Gastrocnemius medialis (tissue), 4 donors: ENCODE measurements around the gene KCNK4. TPM values are rescaled to one million over a fixed set of nuclear protein-coding genes. Genes with fewer than 3 reads are reported as not detected.
A peak's percentile ranks its signal among the peaks of the same experiment; 100 is the strongest.

ENCODE experiments used
- ATAC-seq, 2 donors: fragments of 150-250 bp; one replicate each; pipeline ENCODE4 v1.9.1; 2016
- DNase-seq, 2 donors: peaks; one replicate each; pipeline ENCODE4 v3.0.0-alpha.2; 2019
- H3K27ac ChIP-seq, 4 donors: fragments of 200-600 bp; sonication (generic); 1 replicate in 1 of 4; 2 replicates in 3 of 4; pipeline ENCODE4 v1.5.1; 2016 to 2018; ENCODE audit warnings: mild to moderate bottlenecking in 2 of 4, moderate library complexity in 1 of 4
- H3K27me3 ChIP-seq, 3 donors: fragments of 200-600 bp; sonication (generic) in 2 of 3; 1 replicate in 1 of 3; 2 replicates in 2 of 3; pipeline versions ENCODE4 v1.5.1 to v1.6.0; 2016 to 2019; ENCODE audit warnings: mild to moderate bottlenecking in 1 of 3, moderate library complexity in 1 of 3
- H3K36me3 ChIP-seq, 2 donors: fragments of 200-600 bp; sonication (generic) in 1 of 2; one replicate each; pipeline ENCODE4 v1.5.1; 2017 to 2018
- H3K4me1 ChIP-seq, 2 donors: fragments of 200-600 bp; sonication (generic) in 1 of 2; one replicate each; pipeline ENCODE4 v1.5.1; 2016 to 2017; ENCODE audit warnings: mild to moderate bottlenecking in 2 of 2
- H3K4me3 ChIP-seq, 4 donors: fragments of 200-600 bp; sonication (generic) in 3 of 4; 1 replicate in 1 of 4; 2 replicates in 3 of 4; pipeline ENCODE4 v1.5.1; 2016 to 2019; ENCODE audit warnings: mild to moderate bottlenecking in 2 of 4
- H3K9me3 ChIP-seq, 3 donors: fragments of 200-600 bp; sonication (generic) in 2 of 3; 1 replicate in 1 of 3; 2 replicates in 2 of 3; pipeline ENCODE4 v1.5.1; 2016 to 2019
- CTCF ChIP-seq, 5 experiments: fragments of 450-650 bp in 3 of 5; fragments of 200-600 bp in 2 of 5; sonication (generic) in 2 of 5; IDR thresholded peaks in 4 of 5; conservative IDR thresholded peaks in 1 of 5; 1 replicate in 4 of 5; 2 replicates in 1 of 5; pipeline ENCODE4 v1.5.1; 2016 to 2019; ENCODE audit warnings: antibody characterized with exemption in 5 of 5, mild to moderate bottlenecking in 3 of 5, moderate library complexity in 3 of 5
- POLR2A ChIP-seq, 2 donors: fragments of 450-650 bp; IDR thresholded peaks; one replicate each; pipeline ENCODE4 v1.6.1; 2017; ENCODE audit warnings: antibody characterized with exemption in 2 of 2, mild to moderate bottlenecking in 2 of 2, moderate library complexity in 2 of 2
- in situ Hi-C, 4 donors: fragments of 200-750 bp; cut with MboI; loops; one replicate each; pipeline versions ENCODE4 v1.15.0 to v1.8.0; 2017; ENCODE audit warnings: low sequenced_read_pairs in 4 of 4
- intact Hi-C: fragments of 100-400 bp; cut with DNase I; formaldehyde crosslinking; loops from one replicate; pipeline ENCODE4 v1.15.1; 2023; ENCODE audit warnings: low total_unique reads
- total RNA-seq, 4 donors: library from RNA; depleted of rRNA; stranded (reverse); fragments of >200 nt; gene quantifications; one replicate each; pipeline versions ENCODE4 v1.1.0 to v1.2.3, GENCODE V29; 2016

KCNK4 gene
- total RNA-seq, 4 donors from 2014 or later = not detected

GRCh38 chr11:64284962-64285884 is 5.9 kb upstream of the KCNK4 start, which contains the start of gene GPR137:
GPR137 (plus strand) TSS chr11:64285848; CDS start chr11:64286525, 677 bp downstream.
- ATAC-seq (peak; percentile 76 to 84), DNase-seq (peak; percentile 71 to 75)
- Histone ChIP-seq H3K27me3 (no peaks in the 10 kb centered on the region), H3K4me1 (peaks cover 22 to 25% of the 10 kb centered on the region in 2 donors), H3K27ac (peak within 1 kb of the TSS; percentile 90 to 97 (median 94)), H3K4me3 (peak within 1 kb of the TSS; percentile 84 to 97 (median 90)), H3K9me3 (no peaks in the 10 kb centered on the region), H3K36me3 (peaks cover 0 to 5% of the 10 kb centered on the region in 2 donors)
- intact Hi-C loops = loop anchor here (1.0 kb wide), 2 partner anchors 14 to 15 kb away; no protein-coding TSS in a partner anchor
- TF ChIP-seq CTCF (IDR thresholded peaks at IDR 0.05 in 4 of 5, conservative IDR thresholded peaks at IDR 0.05 in 1 of 5) (no peak), POLR2A (IDR thresholded peaks at IDR 0.05) (peak; percentile 41 to 43)
- in situ Hi-C loops = no loop called here

GRCh38 chr11:64285885-64286800 is 5.0 kb upstream of the KCNK4 start:
- in situ Hi-C loops = no loop called here
- peak overlapping the region; percentile 84 to 97 (median 90) for H3K4me3 ChIP-seq
- H3K36me3 ChIP-seq = peaks cover 0 to 5% of the 10 kb centered on the region in 2 donors
- TF ChIP-seq POLR2A (IDR thresholded peaks at IDR 0.05) (no peak), CTCF (IDR thresholded peaks at IDR 0.05 in 4 of 5, conservative IDR thresholded peaks at IDR 0.05 in 1 of 5) (peak in 1 of 5 experiments; percentile 10)
- H3K9me3 ChIP-seq = no peaks in the 10 kb centered on the region
- H3K4me1 ChIP-seq = peaks cover 22 to 25% of the 10 kb centered on the region in 2 donors
- H3K27me3 ChIP-seq = peaks cover 0 to 5% (median 5%) of the 10 kb centered on the region in 3 donors
- DNase-seq (peak in 1 of 2 donors; percentile 73), ATAC-seq (peak; percentile 3 to 13)
- H3K27ac ChIP-seq = peak overlapping the region; percentile 90 to 97 (median 94)
- intact Hi-C loops = loop anchor here (1.0 kb wide), 1 partner anchor 13 kb away; no protein-coding TSS in a partner anchor

GRCh38 chr11:64286801-64287159 is 4.3 kb upstream of the KCNK4 start:
- Histone ChIP-seq H3K27ac (peak overlapping the region; percentile 10 to 97 (median 92)), H3K4me1 (peaks cover 22 to 25% of the 10 kb centered on the region in 2 donors), H3K4me3 (peak overlapping the region in 1 of 4 donors; percentile 84), H3K9me3 (no peaks in the 10 kb centered on the region), H3K36me3 (peaks cover 0 to 5% of the 10 kb centered on the region in 2 donors), H3K27me3 (peaks cover 0 to 10% (median 8%) of the 10 kb centered on the region in 3 donors)
- TF ChIP-seq POLR2A (IDR thresholded peaks at IDR 0.05) = no peak
- TF ChIP-seq CTCF (IDR thresholded peaks at IDR 0.05 in 4 of 5, conservative IDR thresholded peaks at IDR 0.05 in 1 of 5) = no peak
- DNase-seq (no peak), ATAC-seq (no peak)
- in situ Hi-C loops (no loop called here), intact Hi-C loops (no loop called here)

GRCh38 chr11:64287676-64288352 is 3.3 kb upstream of the KCNK4 start:
- H3K9me3 ChIP-seq = no peaks in the 10 kb centered on the region
- ATAC-seq (no peak), DNase-seq (no peak)
- no peak overlapping the region for H3K4me3 ChIP-seq
- no peaks in the 10 kb centered on the region for H3K36me3 ChIP-seq
- in situ Hi-C loops = no loop called here
- peaks cover 7 to 18% (median 18%) of the 10 kb centered on the region in 3 donors for H3K27me3 ChIP-seq
- no peak overlapping the region for H3K27ac ChIP-seq
- H3K4me1 ChIP-seq = peaks cover 22 to 32% of the 10 kb centered on the region in 2 donors
- intact Hi-C loops = no loop called here
- TF ChIP-seq POLR2A (IDR thresholded peaks at IDR 0.05) (no peak), CTCF (IDR thresholded peaks at IDR 0.05 in 4 of 5, conservative IDR thresholded peaks at IDR 0.05 in 1 of 5) (no peak)
